GM18519 (cell line): ENCODE measurements around the gene NPC1L1.

ENCODE experiments used
- ATAC-seq: cut with Tn5 transposase; IDR thresholded peaks from one replicate; pipeline ENCODE4 v1.9.1; 2021; ENCODE audit warnings: mild to moderate bottlenecking, moderate library complexity; ENCODE audit not compliant: unreplicated experiment, low FRiP score

NPC1L1 gene

GRCh38 chr7:44541028-44541869, at the start of gene NPC1L1:
TSS of gene NPC1L1 (minus strand) at chr7:44541330. CDS start at chr7:44541259, 71 bp downstream.
- ATAC-seq = no peak

GRCh38 chr7:44590910-44591309, 49.8 kb upstream of the NPC1L1 start:
- no peak for ATAC-seq

- no peak for ATAC-seq
Observed at GRCh38 chr7:44587843-44588711, 46.9 kb upstream of the NPC1L1 start.

- ATAC-seq = no peak
Observed at GRCh38 chr7:44583146-44583865, 42.2 kb upstream of the NPC1L1 start.

- ATAC-seq = peak; percentile 66
Observed at GRCh38 chr7:44581879-44582603, 40.9 kb upstream of the NPC1L1 start, which contains the start of gene TMED4. TSS of gene TMED4 (minus strand) at chr7:44582231. CDS start at chr7:44582206, 25 bp downstream.

- peak; percentile 9 for ATAC-seq
Observed at GRCh38 chr7:44580945-44581878, 40.1 kb upstream of the NPC1L1 start.

GRCh38 chr7:44576228-44576627, 35.1 kb upstream of the NPC1L1 start:
- no peak for ATAC-seq

GRCh38 chr7:44575054-44575453, 33.9 kb upstream of the NPC1L1 start:
- ATAC-seq = no peak

- ATAC-seq = no peak
Observed at GRCh38 chr7:44574287-44574872, 33.2 kb upstream of the NPC1L1 start.

- ATAC-seq = peak; percentile 85
Observed at GRCh38 chr7:44573464-44574286, 32.5 kb upstream of the NPC1L1 start, which contains the start of gene DDX56. TSS of gene DDX56 (minus strand) at chr7:44573908. CDS start at chr7:44573895, 13 bp downstream.

GRCh38 chr7:44572771-44573170, 31.6 kb upstream of the NPC1L1 start:
- ATAC-seq = no peak

- ATAC-seq = no peak
Observed at GRCh38 chr7:44569959-44570358, 28.8 kb upstream of the NPC1L1 start.

GRCh38 chr7:44568771-44569560, 27.8 kb upstream of the NPC1L1 start:
- ATAC-seq = no peak

GRCh38 chr7:44567884-44568283, 26.8 kb upstream of the NPC1L1 start:
- ATAC-seq = no peak

GRCh38 chr7:44566680-44567079, 25.6 kb upstream of the NPC1L1 start:
- ATAC-seq = no peak

GRCh38 chr7:44565795-44566559, 24.8 kb upstream of the NPC1L1 start:
- no peak for ATAC-seq
